Stimulated activated CD4-positive, alpha-beta T cell treated with anti-CD3 and anti-CD28 coated beads, Interleukin-2, amount 100 ng/mL, for 48 hours (primary cell): Measurements from ENCODE around the gene TNS4.

Experiments
- DNase-seq, 2 donors: peaks; one replicate each; pipeline ENCODE4 v3.0.0-alpha.2; 2020

Gene TNS4

GRCh38 chr17:40471846-40472732, 29.3 kb downstream of the TNS4 start:
- no peak for DNase-seq

- DNase-seq = no peak
Observed at GRCh38 chr17:40470932-40471828, 30.2 kb downstream of the TNS4 start.

GRCh38 chr17:40469805-40470675, 31.4 kb downstream of the TNS4 start:
- DNase-seq = no peak

GRCh38 chr17:40468560-40468959, 32.9 kb downstream of the TNS4 start:
- DNase-seq = no peak

- DNase-seq = no peak
Observed at GRCh38 chr17:40467281-40467867, 34.0 kb downstream of the TNS4 start.

GRCh38 chr17:40466298-40466971, 35.0 kb downstream of the TNS4 start:
- DNase-seq = no peak

- DNase-seq = no peak
Observed at GRCh38 chr17:40464392-40464855, 37.0 kb downstream of the TNS4 start.

GRCh38 chr17:40463122-40463550, 38.3 kb downstream of the TNS4 start:
- no peak for DNase-seq

- DNase-seq = no peak
Observed at GRCh38 chr17:40462343-40463121, 38.9 kb downstream of the TNS4 start.

GRCh38 chr17:40461732-40462342, 39.6 kb downstream of the TNS4 start:
- DNase-seq = no peak

- no peak for DNase-seq
Observed at GRCh38 chr17:40460968-40461731, 40.3 kb downstream of the TNS4 start.

- no peak for DNase-seq
Observed at GRCh38 chr17:40460604-40460967, 40.8 kb downstream of the TNS4 start.

- DNase-seq = no peak
Observed at GRCh38 chr17:40459636-40460603, 41.5 kb downstream of the TNS4 start.

- DNase-seq = no peak
Observed at GRCh38 chr17:40458851-40459482, 42.5 kb downstream of the TNS4 start.

GRCh38 chr17:40457964-40458791, 43.2 kb downstream of the TNS4 start:
- no peak for DNase-seq

- no peak for DNase-seq
Observed at GRCh38 chr17:40457369-40457768, 44.1 kb downstream of the TNS4 start.

GRCh38 chr17:40456396-40456951, 44.9 kb downstream of the TNS4 start:
- DNase-seq = no peak
